HPDE6-E6E7 (cell line): ENCODE measurements around the gene CTXN3.
"Not testable (repeated sequence)": the region's sequence is repeated elsewhere in the genome, so short reads cannot be mapped to it uniquely, and the experiment has no call there.

Experiments used
- DNase-seq: peaks from one replicate; pipeline ENCODE4 v3.0.0; 2011; ENCODE audit warnings: missing footprints; ENCODE audit errors: extremely low spot score

CTXN3 gene

DNA sequence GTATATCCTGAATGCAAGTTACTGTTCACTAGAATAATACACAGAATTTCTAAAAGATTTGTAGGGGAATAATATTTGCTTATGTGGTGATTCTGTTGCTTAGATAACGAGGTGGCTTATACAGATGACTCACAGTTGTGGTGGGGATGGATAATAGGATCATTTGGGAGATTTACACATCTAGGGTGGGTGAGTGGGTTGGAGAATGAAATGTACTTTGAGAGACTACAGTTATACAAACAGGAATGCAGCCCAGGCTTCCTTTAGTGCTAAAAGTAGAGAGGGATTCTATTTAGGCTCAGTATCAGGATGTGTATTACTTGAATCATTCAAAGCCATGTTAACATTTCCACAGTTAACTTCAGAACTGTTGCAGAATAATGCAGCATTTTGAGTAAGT, 1.8 kb downstream of the CTXN3 start:
- no peak for DNase-seq

DNA sequence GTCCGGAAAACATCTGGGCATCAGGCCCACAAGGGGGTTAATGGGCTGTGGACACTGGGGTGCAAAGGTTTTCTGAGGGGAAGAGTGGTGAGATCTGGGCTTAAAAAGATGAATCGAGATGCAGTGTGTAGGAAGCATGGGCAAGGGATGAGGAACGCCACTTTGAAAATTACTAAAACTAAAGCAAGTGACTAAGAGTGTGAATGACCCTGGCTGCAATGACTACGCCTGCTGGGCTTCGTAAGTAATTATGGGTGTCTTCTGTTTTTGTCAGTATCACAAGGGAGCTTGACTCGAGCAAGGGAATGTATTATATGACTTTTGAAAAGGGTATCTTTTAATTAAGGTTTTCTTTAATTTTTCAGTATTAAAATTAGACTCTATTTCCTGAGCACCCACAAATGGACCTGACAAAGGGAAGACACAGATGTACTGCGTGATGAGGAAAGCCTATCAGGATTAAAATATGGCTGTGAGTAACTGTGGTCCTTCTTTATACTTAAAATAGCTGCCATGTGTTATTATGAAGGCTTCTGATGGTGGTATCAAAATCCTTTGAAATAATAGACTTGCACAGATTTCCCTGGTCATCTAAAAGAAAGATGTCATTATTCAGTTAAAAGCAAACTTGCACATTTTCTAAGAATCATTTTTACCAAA, 4.2 kb downstream of the CTXN3 start:
- no peak for DNase-seq

DNA sequence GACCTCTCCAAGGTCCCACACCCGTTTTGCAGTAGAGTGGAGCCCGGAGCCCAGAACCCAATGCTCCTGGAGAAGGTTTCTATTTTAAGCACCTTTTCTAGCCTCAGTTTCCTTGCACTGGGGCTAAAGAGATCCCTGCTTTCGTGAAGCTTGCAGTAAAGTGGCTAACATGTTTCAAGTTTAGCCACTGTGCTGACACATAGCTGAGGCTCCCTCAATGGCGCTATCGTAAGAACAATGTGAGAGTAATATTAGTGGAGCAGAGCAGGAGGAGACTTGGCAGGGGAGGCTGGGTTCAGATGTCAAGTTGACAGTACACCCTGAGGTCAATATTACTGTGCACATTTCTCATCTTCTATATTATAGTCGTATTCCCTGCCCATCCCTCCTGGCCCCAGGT, 7.9 kb downstream of the CTXN3 start:
- no peak for DNase-seq

DNA sequence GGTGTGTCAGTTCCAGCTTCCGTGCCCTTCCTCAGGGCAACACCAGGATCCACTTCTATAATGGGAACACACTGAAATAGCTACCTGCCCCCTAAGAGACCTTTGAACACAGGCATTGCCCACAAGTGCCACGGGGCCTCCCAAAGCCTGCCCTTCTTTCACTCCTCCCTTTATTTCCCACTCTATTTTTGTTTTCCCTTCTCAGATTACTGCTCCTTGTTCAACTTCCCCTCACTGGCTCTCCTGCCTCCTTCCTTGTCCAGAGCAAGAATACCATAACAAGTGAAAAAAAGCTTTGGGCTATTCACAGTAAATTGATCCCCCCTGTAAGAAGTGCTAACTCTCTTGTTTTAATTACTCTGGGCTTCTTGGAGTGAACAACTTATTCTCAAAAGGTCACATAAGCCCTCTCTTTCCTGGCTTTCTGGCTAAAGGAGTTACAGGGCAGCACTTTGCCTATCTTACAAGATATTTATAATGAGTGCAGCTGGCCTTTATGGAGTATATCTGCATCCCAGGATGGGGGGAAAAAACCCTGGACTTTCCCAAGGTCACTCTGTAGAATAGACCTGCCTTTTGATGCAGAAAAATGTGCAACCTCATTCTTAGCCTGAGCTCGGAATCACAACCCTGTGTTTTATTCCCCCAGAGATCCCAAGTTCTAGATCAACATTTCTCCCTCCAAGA, 11.3 kb downstream of the CTXN3 start:
- DNase-seq = no peak

DNA sequence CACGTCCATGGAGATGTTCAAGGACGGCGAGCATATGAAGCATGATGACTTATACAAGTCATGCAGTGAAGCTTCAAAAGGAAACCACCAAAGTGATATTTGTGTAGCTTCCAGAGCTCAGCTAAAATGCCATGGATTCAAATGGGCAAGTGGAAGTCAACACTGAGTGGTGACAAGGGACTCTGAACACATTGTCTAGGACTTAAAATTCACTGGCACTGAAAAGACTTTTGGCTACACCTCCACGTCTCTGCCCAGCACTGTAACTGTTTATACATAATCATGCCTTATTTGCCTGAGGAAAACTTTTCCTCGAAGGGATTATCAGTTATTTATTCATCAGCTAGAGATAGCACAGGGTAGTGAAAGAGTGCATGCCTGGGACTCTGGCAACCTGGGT, 15.2 kb downstream of the CTXN3 start:
- DNase-seq = no peak

DNA sequence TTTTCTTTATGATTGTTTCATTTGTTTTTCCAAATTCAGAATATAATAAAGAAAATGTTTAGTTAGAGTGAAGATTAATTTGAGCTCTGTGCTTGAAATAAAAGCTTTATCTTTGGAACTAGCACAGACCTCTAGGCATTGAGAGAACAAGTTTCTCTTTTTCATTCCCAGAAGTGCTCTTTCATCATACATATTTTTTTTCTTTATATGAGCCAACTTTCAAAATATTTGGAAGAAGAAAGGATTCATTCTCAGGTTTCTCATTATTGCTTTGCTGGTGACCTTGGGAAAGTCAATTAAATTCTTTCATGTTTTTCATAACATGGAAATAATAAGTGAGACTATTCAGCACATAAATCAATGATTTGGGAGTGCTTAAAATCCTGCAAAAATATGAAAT, 16.8 kb downstream of the CTXN3 start:
- DNase-seq = no peak

DNA sequence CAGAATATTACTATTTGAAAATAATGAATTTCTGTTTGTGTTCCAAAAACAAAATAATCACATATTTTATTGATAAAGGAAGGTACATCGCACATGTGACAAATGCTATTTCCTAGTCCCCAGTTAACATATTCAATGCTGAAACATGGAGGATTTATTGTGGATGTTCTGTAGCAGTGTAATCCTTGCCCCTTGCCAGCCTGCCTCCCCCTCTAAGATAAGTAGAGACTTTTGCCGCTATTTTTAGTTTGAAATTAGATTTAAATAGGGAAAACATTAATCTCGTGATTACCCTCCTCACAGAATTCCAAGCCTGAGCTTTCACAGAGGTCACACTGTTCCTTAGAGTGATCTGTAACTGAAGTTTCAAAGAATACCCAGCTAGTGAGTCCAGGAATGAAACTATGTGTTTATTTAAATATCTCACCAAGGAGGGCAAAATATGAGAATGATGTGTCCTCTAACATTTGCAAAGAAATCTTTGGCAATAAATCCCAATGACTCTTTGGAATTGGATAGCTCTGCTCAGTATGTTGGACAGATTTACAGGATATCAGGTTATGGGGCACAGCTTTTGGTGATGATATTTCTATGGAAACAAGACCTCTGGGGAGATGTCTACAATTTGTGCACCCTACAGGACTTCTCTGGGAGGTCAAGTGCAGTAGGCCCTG, 17.3 kb downstream of the CTXN3 start:
- no peak for DNase-seq

DNA sequence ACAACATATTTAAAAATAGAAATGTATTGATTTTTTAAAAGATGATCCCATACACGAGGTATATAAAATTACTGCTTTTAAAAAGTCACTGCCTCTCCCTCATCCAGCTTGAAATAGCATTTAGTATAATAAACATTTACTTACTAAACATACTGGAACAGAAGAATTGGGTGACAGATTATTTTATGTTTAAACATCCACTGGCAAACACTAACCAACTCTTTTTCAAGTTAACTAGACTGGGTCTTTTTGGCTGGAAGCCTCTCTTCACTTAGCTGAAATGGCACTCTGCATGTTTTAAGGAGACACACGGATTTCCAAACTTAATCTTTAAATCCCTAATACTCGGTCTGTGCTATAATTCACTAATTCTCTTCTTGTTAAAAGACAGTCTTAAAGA, 19.0 kb downstream of the CTXN3 start:
- no peak for DNase-seq

DNA sequence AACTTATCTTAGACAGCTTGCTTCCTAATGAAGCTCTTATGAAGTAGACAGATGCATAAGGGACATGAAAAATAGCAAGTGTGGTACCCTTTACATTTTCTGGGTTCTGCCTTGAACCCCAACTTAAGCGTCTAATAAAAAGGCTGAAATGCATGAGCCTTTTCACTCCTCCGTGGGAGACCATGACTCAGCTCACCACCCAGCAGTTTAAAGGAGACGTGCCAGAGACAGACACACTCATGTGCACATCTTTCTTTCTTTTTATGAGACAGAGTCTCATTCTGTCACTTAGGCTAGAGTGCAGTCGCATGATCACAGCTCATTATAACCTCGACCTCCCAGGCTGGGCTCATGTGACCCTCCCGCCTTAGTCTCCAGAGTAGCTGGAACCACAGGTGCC, 22.3 kb downstream of the CTXN3 start:
- DNase-seq = no peak

DNA sequence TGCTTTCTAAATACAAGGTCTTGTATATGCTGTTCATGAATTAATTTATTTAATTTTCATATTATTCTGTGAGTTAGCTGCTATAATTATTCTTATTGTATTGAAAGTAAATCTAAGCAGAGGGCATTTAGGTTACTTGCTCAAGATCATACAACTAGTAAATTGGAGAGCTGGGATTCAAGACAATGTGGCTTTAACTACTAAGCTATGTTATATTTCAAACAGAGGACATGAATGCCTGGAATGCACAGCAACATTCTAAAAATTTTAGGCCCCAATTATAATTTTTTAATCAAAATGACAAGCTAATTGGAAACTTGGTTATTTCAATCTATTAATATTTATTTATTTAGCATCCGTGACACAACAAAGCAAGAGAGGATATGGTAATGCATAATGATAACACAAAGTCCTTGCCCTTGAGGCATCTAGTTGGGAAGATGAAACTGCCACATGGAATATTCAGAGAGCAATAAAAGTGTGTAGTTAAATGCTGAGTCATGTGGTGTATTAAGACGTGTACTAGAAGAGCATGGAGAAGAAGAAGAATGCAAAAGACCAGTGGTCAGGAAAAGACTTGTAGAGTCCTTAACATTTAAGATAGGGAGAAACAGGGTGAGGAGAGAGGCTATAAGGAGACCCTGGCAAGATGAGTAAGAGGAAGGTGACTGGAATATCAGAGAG, 24.4 kb downstream of the CTXN3 start:
- no peak for DNase-seq

DNA sequence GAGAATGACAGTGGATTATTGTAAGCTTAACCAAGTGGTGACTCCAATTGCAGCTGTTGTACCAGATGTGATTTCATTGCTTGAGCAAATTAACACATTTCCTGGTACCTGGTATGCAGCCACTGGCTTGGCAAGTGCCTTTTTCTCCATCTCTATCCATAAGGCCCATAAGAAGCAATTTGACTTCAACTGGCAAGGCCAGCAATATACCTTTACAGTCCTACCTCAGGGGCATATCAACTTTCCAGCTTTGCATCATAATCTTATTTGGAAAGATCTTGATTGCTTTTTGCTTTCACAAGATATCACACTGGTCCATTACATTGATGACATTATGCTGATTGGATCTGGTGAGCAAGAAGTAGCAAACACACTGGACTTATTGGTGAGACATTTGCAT, 28.1 kb downstream of the CTXN3 start:
- not testable (repeated sequence) for DNase-seq

DNA sequence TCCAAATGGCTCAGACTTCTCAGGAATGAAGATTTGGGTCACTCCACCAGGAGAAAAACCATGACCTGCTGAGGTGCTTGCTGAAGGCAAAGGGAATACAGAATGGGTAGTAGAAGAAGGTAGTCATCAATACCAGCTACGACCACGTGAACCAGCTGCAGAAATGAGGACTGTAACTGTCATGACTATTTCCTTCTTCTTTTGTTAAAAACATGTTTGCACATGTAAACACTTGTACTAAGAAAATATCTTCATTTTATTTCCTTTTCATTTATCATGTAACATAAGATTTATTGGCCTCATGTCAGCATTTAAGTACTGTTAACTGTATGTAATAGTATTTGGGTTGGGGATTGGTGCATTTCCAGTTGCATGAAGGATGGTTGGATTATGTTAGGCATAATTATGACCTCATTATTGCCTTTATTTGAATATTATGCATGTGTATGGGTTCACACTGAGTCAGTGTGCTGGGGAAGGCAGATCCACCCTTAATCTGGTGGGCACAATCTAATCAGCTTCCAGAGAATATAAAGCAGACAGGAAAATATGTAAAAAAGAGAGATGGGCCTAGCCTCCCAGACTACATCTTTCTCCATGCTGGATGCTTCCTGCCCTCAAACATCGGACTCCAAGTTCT, 30.9 kb downstream of the CTXN3 start:
- not testable (repeated sequence) for DNase-seq

DNA sequence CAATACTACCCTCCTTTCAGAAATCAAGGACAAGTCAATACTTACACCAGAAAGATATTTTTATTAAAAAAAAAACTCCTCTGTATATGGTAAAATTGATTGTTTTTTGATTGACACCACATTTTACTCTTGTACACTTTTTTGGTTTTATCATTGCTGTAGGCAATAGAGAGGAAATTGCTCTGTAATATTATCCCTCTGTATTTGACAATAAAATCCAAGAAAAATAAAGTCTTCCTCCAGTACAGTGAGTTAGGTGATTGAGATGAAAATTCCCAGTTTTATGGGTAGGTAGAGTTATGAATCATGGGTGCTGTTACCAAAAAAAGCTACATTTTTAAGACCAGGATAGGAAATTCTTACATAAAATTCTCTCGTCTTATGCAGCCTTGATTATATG, 31.7 kb downstream of the CTXN3 start:
- no peak for DNase-seq

DNA sequence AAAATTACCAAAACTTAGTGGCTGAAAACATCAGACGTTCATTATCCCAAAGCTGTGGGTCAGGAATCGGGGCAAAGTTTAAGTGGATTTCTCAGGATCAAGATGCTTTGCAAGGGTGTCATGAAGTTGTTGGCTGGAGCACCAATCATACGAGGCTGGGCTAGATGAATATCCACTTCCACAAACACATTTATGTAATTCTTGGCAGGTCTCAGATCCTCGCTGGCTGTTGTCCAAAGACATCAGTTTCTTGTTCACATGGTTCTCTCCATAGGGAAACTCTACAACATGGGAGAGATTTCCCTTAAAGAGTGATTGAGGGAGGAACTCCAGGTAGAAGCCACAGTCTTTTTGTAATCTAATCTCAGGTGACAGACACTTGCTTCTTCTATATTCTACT, 34.1 kb downstream of the CTXN3 start:
- no peak for DNase-seq

DNA sequence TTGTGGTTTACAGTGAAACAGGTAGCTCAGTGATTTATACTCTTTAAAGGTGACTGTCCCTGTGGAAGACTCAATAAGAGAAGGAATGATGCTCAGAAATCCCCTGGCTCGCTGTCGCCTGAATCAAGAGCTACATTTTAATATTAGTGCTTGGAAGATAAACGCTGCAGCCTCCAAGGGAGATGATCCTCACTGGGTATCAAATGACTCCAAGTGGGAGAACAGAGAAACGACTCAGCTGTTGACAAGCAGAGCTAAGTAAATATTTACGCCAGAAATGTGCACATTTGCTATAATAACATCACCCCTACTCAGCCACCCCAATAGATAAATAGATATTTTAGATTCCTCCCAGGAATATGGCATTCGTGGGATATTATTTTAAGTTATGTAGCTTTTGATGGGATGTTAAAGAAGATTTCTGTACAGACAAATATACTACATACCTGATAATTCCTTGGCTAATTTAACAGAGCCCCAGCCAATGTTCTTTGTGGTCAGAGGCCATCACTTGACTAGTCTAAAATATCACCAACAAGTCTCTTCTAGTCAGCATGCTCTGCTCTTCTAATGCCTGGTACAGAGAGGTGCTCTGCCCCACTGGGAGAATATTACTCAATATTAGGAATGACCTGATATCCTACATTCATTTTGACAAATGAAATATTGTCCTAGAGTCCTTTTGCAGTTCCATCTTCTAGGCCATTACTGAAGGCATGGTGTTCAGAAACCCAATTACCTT, 36.0 kb downstream of the CTXN3 start:
- no peak for DNase-seq

DNA sequence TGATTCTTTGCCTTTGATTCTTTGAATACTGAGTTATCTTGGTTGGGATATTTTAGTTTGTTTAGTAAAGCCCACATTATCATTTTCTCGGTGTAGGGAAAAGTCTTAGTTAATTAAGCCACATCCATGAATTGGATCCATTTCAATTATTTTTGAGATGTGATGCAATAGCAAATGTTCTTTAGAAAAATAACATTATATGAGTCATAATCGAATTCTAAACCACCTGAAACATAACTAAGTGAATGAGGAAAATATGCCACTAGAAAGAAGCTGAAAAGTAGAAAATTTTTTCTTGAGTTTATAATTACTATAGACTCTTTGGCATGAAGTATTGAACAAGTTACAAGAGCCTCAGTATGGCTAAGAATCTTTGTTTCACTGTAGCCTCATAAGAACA, 36.8 kb downstream of the CTXN3 start:
- DNase-seq = no peak

DNA sequence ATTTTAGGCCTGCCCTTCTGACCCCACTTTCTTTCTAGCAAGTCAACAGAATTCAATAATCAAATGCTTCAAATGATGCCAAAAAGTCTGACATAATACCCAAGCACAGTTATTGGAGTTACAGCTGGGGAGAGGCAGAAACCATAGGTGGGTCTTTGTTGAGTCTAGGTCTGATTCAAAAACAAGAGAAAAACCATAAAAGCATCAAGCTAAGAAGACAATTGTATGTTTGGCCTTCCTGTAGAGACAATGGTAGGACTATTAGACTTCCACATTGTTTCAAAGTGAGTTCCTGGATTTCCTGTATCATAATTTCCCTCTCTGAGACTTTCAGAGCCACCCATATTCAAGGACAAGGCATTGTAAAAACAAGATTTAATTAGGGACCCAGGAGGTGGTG, 37.5 kb downstream of the CTXN3 start:
- DNase-seq = no peak

DNA sequence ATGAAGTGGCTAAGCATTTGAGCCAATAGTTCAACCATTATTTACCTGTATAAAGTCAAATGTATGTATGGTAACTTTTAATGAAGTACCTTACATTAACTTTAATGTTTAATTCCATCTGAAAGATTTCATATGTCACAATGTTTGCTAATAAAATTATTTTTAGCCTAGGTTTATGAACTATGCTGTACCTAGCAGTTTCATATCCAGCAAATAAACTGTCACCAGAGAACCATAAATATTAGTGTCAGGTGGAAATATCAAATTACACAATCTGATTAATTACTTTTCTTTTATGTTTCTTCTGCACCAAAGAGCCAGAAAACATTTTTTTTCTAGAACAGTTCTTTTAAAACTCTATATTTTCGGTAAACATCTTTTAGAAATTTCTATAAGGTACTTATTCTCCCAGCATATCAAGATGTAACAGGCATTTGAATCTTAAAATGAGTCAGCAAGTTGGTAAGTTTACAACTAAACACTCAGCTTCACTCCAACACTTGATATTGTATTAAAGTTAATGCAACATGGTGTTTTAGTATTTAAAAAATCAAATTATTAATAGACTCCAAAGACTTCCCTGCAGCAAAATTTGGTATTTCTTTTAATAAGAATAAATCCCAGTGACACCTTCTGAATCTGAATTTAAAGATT, 45.8 kb downstream of the CTXN3 start:
- no peak for DNase-seq

DNA sequence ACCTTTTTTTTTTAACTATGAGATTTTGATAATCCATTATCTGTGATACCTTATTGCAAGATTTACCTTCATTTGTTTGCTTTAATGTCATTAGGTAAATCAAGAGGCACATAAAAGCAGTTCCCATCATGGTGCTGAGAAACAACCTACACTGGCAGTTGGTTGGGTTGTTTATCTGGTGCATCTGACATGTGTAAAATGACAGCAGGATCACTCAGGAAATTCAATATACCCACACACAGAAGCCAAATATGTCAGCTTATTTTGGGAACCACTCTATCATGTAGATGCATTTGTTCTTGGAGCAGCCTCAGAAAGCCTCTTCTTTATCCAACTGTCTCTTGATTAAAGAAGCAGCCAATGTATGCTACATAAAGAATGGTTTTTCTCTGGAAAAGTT, 46.5 kb downstream of the CTXN3 start:
- DNase-seq = no peak

DNA sequence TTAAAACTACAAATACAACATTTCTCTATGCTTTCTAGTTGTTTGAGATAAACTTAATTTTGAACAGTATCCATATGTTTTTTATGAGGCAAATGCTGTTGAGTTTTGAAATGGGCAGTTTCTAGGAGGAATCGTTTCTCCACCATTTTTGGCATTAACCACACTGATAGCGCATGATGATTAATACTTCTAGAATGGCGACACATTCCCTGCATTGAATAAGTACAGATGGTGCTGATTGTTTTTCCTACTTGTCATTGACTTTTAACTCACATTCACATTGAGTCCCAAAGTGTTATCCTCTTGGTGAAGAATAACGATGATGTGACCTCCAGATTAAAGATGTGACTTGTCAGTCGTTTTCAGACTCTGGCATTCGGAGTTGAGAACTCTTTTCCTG, 47.8 kb downstream of the CTXN3 start:
- DNase-seq = no peak
